GM12891 (cell line): ENCODE measurements around the gene SRY.

Source experiments
- DNase-seq: peaks from one replicate; pipeline ENCODE4 v3.0.0; 2011; ENCODE audit warnings: low spot score; ENCODE audit not compliant: insufficient read length
- FAIRE-seq: peaks from 2 replicates; lab custom pipeline; 2011; peaks lifted over from hg19 to GRCh38; lab: Jason Lieb, UNC
- POLR2AphosphoS5 ChIP-seq: IDR thresholded peaks from 2 replicates; pipeline ENCODE4 v1.6.1; 2011; ENCODE audit warnings: low read depth, low read length, control low read depth
- SPI1 ChIP-seq: IDR thresholded peaks from 2 replicates; pipeline ENCODE4 v1.6.1; 2011; ENCODE audit warnings: low read depth, low read length, control low read depth

SRY gene

GRCh38 chrY:2786876-2787512 lies 488 bp downstream of the SRY start:
- no peak for TF ChIP-seq SPI1
- no peak for TF ChIP-seq POLR2AphosphoS5
- DNase-seq (no peak), FAIRE-seq (peak; percentile 51)
